GM18520 (cell line): ENCODE results near the gene NR6A1.
"Not testable (repeated sequence)": the region's sequence is repeated elsewhere in the genome, so short reads cannot be mapped to it uniquely, and the experiment has no call there.

Source experiments
- ATAC-seq: cut with Tn5 transposase; IDR thresholded peaks from one replicate; pipeline ENCODE4 v1.9.1; 2021; ENCODE audit not compliant: unreplicated experiment

Gene NR6A1

DNA sequence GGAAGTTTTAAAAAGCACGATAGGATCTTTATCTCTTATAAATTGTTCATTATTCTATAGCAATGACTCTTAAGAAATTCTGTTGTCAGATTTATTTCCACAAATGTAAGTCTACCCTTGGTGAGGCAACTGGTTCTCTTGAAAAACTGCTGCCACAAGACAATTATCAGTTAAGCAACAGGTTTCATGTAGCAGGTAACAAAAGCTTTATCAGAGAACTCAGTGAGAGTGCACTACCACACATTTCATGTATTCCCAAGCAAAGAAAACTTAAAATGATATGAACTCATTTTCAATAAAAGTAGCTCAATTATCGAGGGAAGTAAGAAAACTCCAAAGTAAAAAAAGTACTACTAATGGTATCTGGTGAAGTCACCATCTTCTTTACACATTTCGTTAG, 9.4 kb downstream of the NR6A1 start:
- no peak for ATAC-seq

GRCh38 chr9:124761196-124761595, 9.9 kb downstream of the NR6A1 start:
- no peak for ATAC-seq

GRCh38 chr9:124760719-124761118, 10.4 kb downstream of the NR6A1 start:
- no peak for ATAC-seq

- ATAC-seq, result no peak
Measured at GRCh38 chr9:124759327-124759726, 11.8 kb downstream of the NR6A1 start.

DNA sequence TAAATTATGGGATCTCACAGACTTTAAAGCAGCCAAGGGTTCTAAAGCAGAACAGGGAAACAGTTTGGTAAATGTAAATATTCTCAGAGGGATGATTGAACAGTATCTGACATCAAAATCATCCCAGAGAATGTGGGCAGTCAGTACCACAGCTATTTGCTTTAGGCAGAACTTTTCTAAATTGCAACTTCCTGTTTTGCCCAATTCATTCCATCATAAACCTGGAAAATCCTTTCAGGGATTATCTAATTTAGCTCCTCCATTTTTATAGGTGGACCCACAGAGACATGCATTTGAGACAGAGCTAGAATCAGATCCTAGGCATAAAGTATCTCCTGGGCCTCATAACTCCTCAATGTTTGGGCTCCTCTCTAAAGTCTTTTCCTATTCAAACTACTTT, 12.4 kb downstream of the NR6A1 start:
- ATAC-seq, result no peak

DNA sequence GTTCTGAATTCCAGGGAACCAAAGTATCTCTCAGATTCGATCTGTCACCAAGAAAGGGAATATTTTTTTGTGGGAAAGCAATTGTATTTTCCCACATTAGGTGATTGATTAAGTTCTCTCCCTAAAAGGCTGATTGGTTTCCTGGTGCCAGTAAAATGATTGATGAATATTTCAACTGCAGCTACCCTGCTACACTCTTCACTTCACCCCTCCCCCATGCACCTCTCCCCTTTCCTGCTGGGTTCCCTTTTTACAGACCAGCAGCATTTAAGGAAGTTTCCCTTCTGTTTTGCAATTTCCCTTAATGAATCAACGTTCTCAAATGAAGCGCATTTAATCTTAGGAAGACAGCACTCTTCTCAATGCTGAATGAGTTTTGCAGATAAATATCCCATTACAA, 13.1 kb downstream of the NR6A1 start:
- no peak for ATAC-seq

- ATAC-seq, result no peak
Measured at GRCh38 chr9:124757616-124758015, 13.5 kb downstream of the NR6A1 start.

DNA sequence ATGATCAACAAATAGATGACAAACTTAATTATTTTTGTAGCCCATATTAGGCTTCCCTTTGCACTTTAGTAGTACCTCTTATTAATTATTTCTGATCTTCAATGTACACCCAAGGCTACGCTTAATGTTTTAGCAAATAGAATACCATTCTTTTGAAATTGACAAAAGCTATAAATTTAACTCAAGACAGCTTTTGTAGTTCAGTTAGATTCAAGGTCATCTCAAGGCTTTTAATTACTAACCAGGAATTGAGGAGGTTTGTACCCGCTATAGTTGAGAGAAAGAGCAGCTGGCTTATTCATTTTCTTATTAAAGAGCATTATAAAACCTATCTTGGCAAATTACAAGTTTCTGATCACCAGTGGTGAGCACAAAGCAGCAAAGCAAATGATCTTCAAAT, 15.1 kb downstream of the NR6A1 start:
- no peak for ATAC-seq

- no peak for ATAC-seq
Measured at GRCh38 chr9:124755061-124755460, 16.1 kb downstream of the NR6A1 start.

DNA sequence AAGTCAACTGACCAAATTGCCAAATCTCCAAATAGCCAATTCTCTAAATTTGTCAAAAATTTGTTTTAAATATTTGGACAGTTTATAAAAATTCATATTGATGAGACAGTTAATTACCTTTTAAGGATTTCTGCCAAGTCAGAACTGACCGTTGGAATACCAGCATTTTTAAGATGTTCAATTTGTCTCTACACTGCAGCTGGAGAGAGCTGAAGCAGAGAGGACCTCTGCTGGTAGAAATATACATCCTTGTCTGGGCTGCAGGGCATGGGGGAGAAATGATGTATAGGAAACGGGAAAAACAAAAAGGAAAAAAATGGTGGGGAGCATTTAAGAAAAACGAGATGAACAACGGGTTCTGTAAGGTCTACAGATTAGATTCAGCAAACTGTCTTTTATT, 16.8 kb downstream of the NR6A1 start:
- ATAC-seq, result no peak

DNA sequence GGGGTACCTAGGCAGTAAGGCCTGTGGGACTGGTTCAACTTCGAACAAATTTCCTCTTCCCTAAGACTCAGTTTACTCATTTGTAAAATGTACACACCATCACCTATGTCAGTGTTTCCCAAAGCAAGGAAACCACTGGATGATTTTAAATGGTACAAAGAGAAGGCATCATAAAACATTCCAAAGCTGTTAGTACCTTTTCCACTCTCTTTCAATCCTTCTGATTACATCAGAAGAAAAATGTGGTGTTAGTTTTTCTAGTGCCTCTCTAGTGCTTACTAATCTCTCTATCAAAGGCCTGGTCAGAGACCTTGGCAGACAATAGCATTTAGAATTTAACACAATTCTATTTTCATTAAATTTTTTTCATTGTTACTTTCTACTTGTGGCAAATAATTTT, 18.1 kb downstream of the NR6A1 start:
- ATAC-seq, result no peak

DNA sequence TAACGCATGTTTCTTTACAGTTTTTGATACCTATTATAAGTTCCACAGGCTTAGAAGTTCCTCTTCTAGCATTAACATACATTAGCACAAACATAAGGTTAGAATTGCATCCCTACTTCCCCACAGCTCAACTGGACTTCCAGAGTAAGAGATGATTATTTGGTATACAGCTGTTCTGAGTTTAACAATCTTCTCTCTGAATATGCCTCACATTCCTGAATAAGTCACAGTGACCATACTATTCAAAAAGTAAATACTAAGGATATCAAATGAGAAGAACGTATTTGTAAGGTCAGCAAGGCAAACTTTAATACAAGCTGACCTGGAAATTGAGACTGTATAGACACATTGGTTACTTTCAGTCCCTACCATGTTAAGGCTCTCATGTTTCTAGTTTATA, 21.3 kb downstream of the NR6A1 start:
- ATAC-seq, result no peak

DNA sequence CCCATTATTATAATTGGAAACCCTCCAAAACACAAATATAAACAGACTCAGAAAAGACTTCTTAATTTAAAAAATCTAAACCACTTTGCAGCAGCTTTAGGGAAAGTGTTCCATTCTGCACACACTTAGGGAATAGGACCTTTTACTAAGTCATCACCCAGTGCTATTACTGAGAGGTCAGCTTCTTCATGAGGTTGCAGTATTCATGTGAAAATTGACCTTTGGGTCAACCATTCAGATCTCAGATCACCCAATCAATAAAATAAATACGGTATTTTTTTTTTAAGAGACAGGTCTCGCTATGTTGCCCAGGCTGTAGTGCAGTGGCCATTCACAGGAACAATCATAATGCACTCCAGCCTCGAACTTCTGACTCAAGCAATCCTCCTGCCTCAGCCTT, 21.8 kb downstream of the NR6A1 start:
- no peak for ATAC-seq

DNA sequence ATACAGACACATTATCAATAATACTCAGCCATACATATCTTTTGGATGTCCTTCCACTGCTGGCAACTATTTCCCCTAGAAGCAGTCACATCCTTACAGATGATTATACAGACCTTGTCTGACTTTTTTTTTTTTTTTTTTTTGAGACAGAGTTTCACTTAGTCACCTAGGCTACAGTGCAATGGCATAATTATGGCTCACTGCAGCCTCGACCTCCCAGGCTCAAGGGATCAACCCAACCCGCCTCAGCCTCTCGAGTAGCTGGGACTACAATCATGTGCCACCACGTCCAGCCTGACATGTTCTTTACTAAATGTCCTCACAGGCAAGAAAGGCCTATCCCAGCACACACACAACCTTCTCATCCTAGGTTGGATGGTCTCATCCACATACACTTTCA, 24.0 kb downstream of the NR6A1 start:
- ATAC-seq, result no peak

DNA sequence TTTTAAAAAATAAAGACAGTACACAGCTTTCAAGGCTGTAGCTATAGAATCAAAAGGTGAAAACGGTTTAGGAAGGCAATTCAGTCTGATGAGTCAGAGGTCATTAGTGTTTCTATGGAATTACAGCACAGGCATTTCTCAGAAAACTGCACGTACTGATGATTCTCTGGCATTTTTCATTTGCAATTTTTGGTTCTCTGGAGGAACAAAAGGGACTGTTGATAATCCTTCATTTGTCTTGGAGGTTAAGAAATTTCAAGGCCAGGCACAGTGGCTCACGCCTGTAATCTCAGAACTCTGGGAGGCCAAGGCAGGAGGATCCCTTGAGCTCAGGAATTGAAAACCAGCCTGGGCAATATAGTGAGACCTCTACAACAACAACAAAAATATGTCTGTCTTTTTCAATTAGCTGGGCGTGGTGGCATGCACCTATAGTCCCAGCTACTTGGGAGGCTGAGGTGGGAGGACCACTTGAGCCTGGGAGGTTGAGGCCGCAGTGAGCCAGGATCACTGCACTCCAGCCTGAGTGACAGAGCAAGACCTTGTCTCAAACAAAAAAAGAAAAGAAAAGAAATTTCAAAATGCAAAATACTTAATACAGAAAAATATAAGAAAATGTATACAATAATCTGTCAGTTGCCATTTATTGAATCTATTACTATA, 27.3 kb downstream of the NR6A1 start:
- no peak for ATAC-seq

DNA sequence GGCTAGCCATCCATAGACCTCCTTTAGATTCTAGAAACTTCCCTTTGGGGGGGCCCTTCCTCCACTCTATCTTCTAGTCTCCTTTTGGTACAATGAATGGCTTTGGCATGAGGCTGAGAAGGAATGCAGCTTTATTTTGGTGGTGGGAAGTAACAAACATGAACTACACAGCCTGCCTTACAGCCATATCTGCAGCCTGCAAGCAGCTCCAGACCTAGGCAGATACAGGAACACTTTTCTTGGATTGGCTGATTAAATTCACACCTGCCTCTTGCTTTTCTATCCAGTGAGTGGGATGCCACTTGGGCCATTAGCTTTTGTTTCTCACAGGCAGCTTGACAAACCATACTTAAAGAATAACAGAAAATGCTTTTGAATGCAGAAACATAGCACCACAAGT, 28.2 kb downstream of the NR6A1 start:
- no peak for ATAC-seq

GRCh38 chr9:124741662-124742061, 29.4 kb downstream of the NR6A1 start:
- no peak for ATAC-seq

DNA sequence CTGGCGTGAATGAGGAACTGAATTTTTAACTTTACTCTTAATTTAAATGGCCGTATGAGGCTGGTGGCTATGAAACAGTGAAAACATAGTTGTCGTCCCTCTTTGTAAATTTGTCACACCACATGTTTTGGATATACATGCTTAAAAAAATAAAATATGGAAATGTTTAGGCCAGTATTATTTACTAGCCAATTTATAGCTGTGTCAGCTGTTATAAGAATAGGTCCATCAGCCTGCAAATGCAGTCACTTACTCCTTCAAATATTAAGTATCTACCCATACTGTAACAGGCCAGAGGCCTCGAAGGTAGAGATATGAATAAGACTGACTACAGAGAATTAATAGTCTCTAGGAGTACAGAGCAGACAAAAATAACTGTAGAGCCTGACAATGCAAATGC, 30.0 kb downstream of the NR6A1 start:
- no peak for ATAC-seq

- no peak for ATAC-seq
Measured at GRCh38 chr9:124739360-124739759, 31.8 kb downstream of the NR6A1 start.

DNA sequence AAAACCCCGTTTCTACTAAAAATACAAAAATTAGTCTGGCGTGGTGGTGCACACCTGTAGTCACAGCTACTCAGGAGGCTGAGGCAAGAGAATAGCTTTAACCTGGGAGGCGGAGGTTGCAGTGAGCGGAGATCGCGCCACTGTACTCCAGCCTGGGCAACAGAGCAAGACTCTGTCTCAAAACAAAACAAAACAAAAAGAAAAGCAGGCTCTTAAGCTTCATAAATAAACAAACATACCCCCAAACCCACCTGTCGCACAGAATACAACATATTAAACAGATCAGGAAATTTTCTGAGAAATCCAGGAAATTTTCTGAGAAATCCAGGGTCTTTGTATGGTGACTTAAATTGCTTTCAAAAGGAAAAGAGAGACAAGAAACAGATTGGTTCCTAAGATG, 33.0 kb downstream of the NR6A1 start:
- not testable (repeated sequence) for ATAC-seq

GRCh38 chr9:124735121-124735520, 36.0 kb downstream of the NR6A1 start:
- ATAC-seq, result no peak

- not testable (repeated sequence) for ATAC-seq
Measured at GRCh38 chr9:124734741-124735083, 36.4 kb downstream of the NR6A1 start.

DNA sequence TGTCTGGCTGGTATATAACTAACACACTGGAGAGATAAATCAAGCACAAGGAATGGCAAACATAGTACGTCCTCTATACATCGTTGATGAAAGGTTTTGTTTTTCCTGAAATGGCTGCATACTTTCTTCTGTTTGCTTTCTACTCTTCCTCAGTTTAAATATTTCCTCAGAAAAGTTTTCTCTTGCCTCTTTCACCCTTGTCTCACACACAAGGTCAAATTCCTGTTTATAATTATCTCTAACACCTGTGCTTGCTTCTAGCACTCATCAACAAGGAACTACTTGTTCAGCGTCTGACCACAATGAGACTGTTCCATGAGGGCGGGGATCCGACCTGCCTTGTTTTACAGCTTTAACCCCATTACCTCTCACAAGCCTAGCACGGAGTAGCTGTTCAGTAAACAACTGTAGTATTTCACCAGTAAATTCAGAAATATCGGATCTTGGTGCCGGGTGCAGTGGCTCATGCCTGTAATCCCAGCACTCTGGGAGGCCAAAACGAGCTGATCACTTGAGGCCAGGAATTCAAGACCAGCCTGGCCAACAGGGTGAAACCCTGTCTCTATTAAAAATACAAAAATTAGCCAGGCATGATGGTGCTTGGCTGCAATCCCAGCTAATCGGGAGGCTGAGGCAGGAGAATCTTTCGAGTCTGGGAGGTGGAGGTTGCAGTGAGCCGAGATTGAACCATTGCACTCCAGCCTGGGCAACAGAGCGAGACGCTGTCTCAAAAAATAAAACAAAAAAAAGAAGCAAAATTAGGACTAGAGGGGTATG, 37.0 kb downstream of the NR6A1 start:
- ATAC-seq, result no peak
